NCI-H1105 (cell line): ENCODE data around the gene TACO1.
A peak's percentile ranks its signal among the peaks of the same experiment; 100 is the strongest.

Source experiments
- DNase-seq: peaks from one replicate; lab custom pipeline; 2025; lab: John Stamatoyannopoulos, UW

The TACO1 gene

GRCh38 chr17:63600569-63601438 is at the start of gene TACO1:
TACO1 (plus strand) TSS chr17:63600895; CDS start chr17:63601084, 189 bp downstream.
- DNase-seq: peak; percentile 61

GRCh38 chr17:63552211-63552610 is 48.5 kb upstream of the TACO1 start:
- no peak for DNase-seq

GRCh38 chr17:63555500-63556156 is 45.1 kb upstream of the TACO1 start:
- no peak for DNase-seq

GRCh38 chr17:63557416-63557815 is 43.3 kb upstream of the TACO1 start:
- no peak for DNase-seq

- DNase-seq: no peak
Measured at GRCh38 chr17:63558441-63558840, 42.3 kb upstream of the TACO1 start.

- DNase-seq: no peak
Measured at GRCh38 chr17:63561819-63562218, 38.9 kb upstream of the TACO1 start.

- no peak for DNase-seq
Measured at GRCh38 chr17:63563339-63563738, 37.4 kb upstream of the TACO1 start.

- DNase-seq: no peak
Measured at GRCh38 chr17:63564562-63564961, 36.1 kb upstream of the TACO1 start.

- DNase-seq: no peak
Measured at GRCh38 chr17:63567229-63567628, 33.5 kb upstream of the TACO1 start.

- no peak for DNase-seq
Measured at GRCh38 chr17:63568563-63568962, 32.1 kb upstream of the TACO1 start.

- DNase-seq: no peak
Measured at GRCh38 chr17:63571632-63572310, 28.9 kb upstream of the TACO1 start.

GRCh38 chr17:63573634-63574033 is 27.1 kb upstream of the TACO1 start:
- DNase-seq: no peak

- no peak for DNase-seq
Measured at GRCh38 chr17:63578027-63578768, 22.5 kb upstream of the TACO1 start.

GRCh38 chr17:63578769-63579111 is 22.0 kb upstream of the TACO1 start:
- no peak for DNase-seq

- no peak for DNase-seq
Measured at GRCh38 chr17:63579633-63580032, 21.1 kb upstream of the TACO1 start.

GRCh38 chr17:63587770-63588169 is 12.9 kb upstream of the TACO1 start:
- no peak for DNase-seq

GRCh38 chr17:63588797-63589196 is 11.9 kb upstream of the TACO1 start:
- DNase-seq: no peak

- no peak for DNase-seq
Measured at GRCh38 chr17:63589646-63590045, 11.0 kb upstream of the TACO1 start.

GRCh38 chr17:63592797-63593196 is 7.9 kb upstream of the TACO1 start:
- no peak for DNase-seq

GRCh38 chr17:63595132-63595531 is 5.6 kb upstream of the TACO1 start:
- DNase-seq: no peak

- DNase-seq: no peak
Measured at GRCh38 chr17:63596856-63597586, 3.7 kb upstream of the TACO1 start.

GRCh38 chr17:63598281-63598680 is 2.4 kb upstream of the TACO1 start:
- no peak for DNase-seq
